A673 (cell line): ENCODE results near the gene TSPYL2.

Experiments used
- EZH2 ChIP-seq: fragments of 200-600 bp; sonication (generic); IDR thresholded peaks from 2 replicates; pipeline ENCODE4 v1.6.1; 2017; ENCODE audit warnings: borderline replicate concordance, low read depth, mild to moderate bottlenecking, mixed read lengths, antibody characterized with exemption, low read length; ENCODE audit not compliant: poor library complexity, severe bottlenecking
- TF ChIP-seq, protein P1 (sequence below): fragments of 300-800, 200-600 bp; sonication (generic); conservative IDR thresholded peaks from 2 replicates; pipeline ENCODE4 v1.5.1; 2017; ENCODE audit warnings: low read depth, mild to moderate bottlenecking, antibody characterized with exemption, low read length, moderate library complexity, mixed read lengths

DNA sequence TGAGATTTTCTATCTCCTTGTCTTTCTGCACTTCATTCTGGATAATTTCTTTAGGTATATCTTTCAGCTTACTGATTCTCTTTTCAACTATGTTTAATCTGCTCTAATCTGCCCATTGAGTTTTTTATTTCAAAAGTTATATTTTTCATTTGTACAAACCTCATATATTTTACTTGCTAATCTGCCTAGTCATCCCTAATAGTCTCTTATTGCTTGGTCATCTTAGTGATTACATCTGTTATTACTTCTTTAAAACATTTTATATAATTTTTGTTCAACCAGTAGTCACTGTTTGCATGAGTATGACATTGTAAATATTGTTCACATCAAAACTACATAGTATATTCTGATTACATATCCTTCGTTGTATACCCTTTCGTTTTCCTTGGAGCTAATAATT, 44.2 kb downstream of the TSPYL2 start:
- TF ChIP-seq, protein P1, sequence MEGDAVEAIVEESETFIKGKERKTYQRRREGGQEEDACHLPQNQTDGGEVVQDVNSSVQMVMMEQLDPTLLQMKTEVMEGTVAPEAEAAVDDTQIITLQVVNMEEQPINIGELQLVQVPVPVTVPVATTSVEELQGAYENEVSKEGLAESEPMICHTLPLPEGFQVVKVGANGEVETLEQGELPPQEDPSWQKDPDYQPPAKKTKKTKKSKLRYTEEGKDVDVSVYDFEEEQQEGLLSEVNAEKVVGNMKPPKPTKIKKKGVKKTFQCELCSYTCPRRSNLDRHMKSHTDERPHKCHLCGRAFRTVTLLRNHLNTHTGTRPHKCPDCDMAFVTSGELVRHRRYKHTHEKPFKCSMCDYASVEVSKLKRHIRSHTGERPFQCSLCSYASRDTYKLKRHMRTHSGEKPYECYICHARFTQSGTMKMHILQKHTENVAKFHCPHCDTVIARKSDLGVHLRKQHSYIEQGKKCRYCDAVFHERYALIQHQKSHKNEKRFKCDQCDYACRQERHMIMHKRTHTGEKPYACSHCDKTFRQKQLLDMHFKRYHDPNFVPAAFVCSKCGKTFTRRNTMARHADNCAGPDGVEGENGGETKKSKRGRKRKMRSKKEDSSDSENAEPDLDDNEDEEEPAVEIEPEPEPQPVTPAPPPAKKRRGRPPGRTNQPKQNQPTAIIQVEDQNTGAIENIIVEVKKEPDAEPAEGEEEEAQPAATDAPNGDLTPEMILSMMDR: no peak
- no peak for TF ChIP-seq EZH2
